D721Med (cell line): ENCODE results near the gene SPEF1.

Experiments
- DNase-seq: peaks from one replicate; pipeline ENCODE4 v3.0.0; 2011; ENCODE audit warnings: low spot score; ENCODE audit not compliant: insufficient read length
- FAIRE-seq: peaks from 2 replicates; lab custom pipeline; 2011; peaks lifted over from hg19 to GRCh38; lab: Jason Lieb, UNC
- TF ChIP-seq, protein P1 (sequence below): IDR thresholded peaks from 2 replicates; pipeline ENCODE4 v1.5.1; 2012; ENCODE audit warnings: mild to moderate bottlenecking, control low read depth; ENCODE audit not compliant: insufficient read depth; ENCODE audit errors: missing control alignments

The SPEF1 gene

GRCh38 chr20:3744806-3745685 lies 36.2 kb downstream of the SPEF1 start:
- FAIRE-seq, result no peak
- TF ChIP-seq, protein P1, sequence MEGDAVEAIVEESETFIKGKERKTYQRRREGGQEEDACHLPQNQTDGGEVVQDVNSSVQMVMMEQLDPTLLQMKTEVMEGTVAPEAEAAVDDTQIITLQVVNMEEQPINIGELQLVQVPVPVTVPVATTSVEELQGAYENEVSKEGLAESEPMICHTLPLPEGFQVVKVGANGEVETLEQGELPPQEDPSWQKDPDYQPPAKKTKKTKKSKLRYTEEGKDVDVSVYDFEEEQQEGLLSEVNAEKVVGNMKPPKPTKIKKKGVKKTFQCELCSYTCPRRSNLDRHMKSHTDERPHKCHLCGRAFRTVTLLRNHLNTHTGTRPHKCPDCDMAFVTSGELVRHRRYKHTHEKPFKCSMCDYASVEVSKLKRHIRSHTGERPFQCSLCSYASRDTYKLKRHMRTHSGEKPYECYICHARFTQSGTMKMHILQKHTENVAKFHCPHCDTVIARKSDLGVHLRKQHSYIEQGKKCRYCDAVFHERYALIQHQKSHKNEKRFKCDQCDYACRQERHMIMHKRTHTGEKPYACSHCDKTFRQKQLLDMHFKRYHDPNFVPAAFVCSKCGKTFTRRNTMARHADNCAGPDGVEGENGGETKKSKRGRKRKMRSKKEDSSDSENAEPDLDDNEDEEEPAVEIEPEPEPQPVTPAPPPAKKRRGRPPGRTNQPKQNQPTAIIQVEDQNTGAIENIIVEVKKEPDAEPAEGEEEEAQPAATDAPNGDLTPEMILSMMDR, result no peak
- DNase-seq, result no peak

DNA sequence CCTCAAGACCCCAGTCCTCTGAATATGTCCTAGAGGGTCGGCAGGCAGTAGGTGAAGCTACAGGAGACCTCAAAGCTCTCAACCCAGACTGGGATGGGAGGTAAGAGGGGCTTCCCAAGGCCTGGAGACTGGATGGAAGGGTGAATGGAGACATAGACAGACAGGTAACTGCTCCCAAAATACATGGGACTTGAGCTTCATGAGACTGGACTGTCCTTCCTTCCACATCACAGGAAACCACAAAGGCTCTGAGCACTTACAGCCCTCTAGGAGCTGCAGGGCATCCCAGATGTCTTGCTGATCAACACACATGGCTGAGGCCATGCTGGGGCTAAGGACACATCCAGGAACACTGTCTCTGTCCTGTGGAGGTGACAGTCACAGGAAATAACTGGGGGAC lies 37.2 kb downstream of the SPEF1 start:
- TF ChIP-seq, protein P1, result no peak
- no peak for DNase-seq
- FAIRE-seq, result no peak

GRCh38 chr20:3743251-3743650 lies 38.0 kb downstream of the SPEF1 start:
- DNase-seq, result no peak
- TF ChIP-seq, protein P1, result no peak
- FAIRE-seq, result no peak

DNA sequence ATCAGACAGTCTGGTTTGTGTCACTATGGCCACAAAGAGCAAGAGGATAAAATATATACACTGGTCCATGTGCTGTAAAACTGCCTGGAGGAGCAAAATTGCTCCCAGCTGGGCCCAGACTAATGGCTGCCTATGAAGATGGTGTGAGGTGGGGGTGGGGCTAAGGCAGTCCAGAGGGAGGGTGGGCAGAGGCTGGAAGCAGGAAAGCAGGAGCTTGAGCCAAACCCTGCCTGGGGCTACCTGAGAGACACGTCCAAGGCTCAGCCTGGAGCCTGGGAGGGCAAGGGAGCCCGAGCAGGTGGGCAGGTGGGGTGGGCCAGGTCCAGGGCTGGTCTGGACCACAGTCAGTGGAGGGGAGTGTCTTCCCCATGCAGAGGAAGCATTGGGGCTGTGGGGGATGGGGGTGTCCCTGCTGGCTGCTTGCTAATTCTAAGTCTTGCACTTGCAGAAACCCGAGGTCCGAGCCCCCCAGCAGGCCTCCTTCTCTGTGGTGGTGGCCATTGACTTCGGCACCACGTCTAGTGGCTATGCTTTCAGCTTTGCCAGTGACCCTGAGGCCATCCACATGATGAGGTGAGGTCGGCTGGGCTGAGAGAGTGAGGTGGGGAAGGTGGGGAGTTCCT lies 39.3 kb downstream of the SPEF1 start:
- DNase-seq, result no peak
- TF ChIP-seq, protein P1, result no peak
- no peak for FAIRE-seq

- FAIRE-seq (no peak), DNase-seq (no peak)
- TF ChIP-seq, protein P1, result no peak
These were observed 40.5 kb downstream of the SPEF1 start for GRCh38 chr20:3740615-3741301.

GRCh38 chr20:3739926-3740451 lies 41.3 kb downstream of the SPEF1 start:
- no peak for FAIRE-seq

More at GRCh38 chr20:3739926-3740451, 41.3 kb downstream of the SPEF1 start:
- no peak for DNase-seq
- TF ChIP-seq, protein P1, result no peak
